HG02938 (cell line): ENCODE results near the gene TNFRSF13B.
"Not testable (repeated sequence)": the region's sequence is repeated elsewhere in the genome, so short reads cannot be mapped to it uniquely, and the experiment has no call there.

Experiments used
- ATAC-seq: cut with Tn5 transposase; IDR thresholded peaks from one replicate; pipeline ENCODE4 v1.9.1; 2021; ENCODE audit warnings: mild to moderate bottlenecking, moderate library complexity; ENCODE audit not compliant: unreplicated experiment

Gene TNFRSF13B

DNA sequence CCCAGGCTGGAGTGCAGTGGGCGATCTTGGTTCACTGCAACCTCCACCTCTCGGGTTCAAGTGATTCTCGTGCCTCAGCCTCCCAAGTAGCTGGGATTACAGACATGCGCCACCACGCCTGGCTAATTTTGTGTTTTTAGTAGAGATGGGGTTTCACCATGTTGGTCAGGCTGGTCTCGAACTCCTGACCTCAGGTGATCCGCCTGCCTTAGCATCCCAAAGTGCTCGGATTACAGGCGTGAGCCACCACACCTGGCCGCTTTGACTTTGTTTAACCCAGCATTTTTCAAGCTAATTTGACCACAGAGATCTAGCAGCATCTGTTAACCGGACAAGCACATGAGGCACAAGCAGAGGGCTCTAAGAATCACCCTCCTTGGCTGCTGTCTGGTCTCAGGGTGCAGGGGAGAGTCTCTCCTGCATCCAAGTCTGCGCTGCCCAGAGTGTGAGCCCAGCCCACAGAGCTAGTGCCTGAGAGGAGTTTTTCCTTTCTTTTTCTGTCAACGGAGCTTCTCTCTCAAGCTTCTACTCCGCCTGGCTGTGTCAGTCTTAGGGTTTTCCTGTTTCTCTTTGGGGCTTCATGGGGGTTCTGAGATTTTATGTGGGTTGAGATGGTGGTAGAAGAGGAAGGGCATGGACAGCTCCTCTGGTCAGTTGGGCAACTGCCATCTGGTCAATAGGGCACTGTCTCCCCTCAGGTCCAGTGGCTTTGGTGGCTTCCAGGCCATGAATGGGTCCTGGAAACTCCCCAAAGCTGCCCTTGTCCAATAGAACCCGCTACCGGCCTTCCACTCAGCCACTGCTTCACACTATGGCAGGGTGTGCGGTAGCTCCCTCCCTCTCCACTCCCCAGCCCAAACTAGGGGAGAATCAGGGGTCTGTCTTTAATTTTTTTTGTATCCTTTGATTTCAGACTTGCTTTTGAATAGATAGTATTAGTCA lies 59.6 kb downstream of the TNFRSF13B start:
- ATAC-seq: no peak

GRCh38 chr17:16911141-16911937 lies 60.6 kb downstream of the TNFRSF13B start:
- ATAC-seq: no peak

DNA sequence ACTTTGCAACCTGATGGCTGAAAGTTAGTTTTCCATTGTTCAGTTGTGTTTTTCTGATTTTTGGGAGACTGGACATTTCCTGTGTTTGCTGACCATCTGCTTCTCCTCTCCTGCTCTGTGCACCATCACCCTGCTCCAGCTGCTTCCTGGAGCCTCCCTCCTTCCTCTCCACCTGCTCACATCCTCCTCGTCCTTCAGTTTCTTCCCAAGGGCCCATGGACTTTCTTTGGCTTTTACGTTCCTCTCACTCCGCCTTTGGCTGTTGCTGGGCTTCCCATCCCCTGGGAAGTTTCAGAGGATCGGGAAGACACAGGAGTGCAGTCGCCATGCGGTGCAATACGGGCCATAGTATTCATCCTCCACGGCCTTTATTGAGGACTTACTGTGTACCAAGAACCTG lies 61.6 kb downstream of the TNFRSF13B start:
- no peak for ATAC-seq

DNA sequence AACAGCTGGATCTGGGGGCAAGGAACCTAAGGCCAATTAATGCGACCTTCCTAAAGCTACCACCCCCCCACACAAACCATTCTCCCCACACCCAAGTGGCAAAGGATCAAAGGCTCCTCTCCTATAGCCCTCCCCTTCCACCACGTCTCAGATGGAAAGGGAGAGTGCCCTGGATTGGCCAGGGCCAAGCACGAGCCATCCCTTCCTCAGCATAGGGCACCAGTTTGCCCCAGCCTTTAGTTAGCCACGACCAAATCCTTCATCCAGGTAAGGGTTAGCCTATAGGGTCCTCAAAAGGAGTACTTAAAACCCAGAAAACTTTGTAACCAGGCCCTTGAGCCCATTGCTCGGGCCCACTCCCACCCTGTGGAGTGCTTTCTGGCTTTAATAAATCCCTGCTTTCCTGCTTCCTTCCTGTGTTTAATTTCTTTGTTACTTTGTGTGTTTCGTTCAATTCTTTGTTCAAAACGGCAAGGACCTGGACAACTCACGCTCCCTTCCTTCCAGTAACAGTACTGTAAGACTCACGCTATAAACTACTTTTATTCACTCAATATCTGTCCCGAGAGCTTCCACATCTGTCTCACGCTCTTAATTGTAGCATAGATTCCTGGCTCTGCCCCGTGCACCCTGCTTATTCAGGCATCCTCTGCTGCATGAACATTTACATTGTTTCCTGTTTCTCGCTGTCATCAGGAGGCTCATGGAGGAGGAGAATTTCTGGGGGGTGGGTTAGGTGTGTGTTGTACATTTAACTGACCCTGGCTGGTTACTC lies 62.3 kb downstream of the TNFRSF13B start:
- no peak for ATAC-seq

- no peak for ATAC-seq
Measured at GRCh38 chr17:16908273-16908672, 63.6 kb downstream of the TNFRSF13B start.

DNA sequence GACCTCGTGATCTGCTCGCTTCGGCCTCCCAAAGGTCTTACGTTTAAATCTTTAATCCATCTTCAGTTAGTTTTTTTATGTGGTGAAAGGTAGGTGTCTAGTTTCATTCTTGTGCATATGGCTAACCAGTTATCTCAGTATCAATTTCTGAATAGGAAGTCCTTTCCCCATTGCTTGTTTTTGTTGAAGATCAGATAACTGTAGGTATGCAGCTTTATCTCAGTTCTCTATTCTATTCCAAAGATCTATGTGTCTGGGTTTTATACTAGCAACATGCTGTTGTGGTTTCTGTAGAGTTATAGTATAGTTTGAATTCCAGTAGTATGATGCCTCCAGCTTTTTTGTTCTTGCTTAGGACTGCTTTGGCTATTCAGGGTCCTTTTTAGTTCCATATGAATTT lies 65.2 kb downstream of the TNFRSF13B start:
- no peak for ATAC-seq

DNA sequence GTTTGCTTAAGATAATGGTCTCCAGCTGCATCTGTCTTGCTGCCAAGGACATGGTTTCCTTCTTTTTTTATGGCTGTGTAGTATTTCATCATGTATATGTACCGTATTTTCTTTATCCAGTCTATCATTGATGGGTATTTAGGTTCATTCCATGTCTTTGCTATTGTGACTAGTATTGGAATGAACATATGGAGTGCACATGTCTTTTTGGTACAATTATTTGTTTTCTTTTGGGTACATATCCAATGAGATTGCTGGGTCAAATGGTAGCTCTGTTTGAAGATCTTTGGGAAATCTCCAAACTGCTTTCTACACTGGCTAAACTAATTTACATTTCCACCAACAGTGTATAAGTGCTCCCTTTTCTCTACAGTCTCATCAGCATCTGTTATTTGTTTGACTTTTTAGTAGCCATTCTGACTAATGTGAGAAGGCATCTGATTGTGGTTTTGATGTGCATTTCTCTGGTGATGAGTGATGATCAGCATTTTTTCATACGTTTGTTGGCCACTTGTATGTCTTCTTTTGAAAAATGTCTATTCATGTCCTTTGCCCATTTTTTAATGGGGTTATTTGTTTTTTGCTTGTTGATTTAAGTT lies 66.2 kb downstream of the TNFRSF13B start:
- ATAC-seq: no peak

GRCh38 chr17:16903070-16903469 lies 68.8 kb downstream of the TNFRSF13B start:
- ATAC-seq: not testable (repeated sequence)

- no peak for ATAC-seq
Measured at GRCh38 chr17:16900288-16900882, 71.5 kb downstream of the TNFRSF13B start.

GRCh38 chr17:16897211-16897896 lies 74.6 kb downstream of the TNFRSF13B start:
- not testable (repeated sequence) for ATAC-seq

DNA sequence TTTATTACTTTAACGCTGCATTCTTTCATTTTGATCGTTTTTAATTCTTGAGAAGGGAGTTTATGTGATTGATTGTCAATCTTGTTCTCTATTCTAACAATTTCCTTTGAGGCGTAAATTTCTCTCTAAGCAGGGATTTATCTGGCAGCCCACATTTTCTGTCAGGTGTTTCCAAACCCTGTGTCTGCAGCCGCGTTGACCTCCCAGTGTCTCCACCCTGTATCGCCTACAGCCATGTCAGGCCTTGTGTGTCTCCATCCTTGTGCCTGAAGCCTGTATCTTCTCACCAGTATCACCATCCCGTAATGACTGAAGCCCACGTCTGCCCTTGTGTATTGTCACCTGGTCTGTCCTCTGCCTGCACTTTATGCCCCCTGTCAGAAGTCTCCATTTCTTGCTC lies 75.7 kb downstream of the TNFRSF13B start:
- not testable (repeated sequence) for ATAC-seq

- not testable (repeated sequence) for ATAC-seq
Measured at GRCh38 chr17:16893527-16893926, 78.4 kb downstream of the TNFRSF13B start.

DNA sequence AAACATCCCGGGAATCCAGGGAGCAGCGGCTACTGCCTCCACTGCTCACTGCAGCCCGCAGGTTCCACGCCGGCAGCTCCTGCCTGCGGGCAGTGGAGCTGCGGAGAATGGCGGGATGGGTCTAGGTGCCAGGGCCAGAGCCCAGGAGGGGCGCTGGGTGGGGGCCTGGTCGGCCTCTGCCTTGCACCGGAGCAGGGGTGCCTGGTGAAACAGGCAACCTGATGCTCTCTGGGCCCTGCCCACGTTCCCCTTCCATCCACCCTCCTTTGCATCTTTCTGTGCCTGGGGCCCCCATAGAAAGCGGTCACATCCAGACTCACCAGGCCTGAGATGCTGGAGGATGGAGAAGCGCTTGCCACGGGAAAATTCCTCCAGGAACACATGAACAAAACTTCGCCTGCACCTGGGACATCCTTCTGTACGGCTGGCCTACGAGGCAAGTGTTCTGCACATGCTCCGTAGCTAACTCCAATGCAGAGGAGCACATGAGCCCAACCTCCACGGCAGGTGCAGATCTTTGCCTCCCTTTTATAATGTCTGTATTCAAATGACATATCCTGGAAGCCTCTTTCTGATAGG lies 79.0 kb downstream of the TNFRSF13B start:
- not testable (repeated sequence) for ATAC-seq

- ATAC-seq: no peak
Measured at GRCh38 chr17:16889088-16889465, 82.8 kb downstream of the TNFRSF13B start.
